Measurements from ENCODE around the gene PLA2G4A.

DNA sequence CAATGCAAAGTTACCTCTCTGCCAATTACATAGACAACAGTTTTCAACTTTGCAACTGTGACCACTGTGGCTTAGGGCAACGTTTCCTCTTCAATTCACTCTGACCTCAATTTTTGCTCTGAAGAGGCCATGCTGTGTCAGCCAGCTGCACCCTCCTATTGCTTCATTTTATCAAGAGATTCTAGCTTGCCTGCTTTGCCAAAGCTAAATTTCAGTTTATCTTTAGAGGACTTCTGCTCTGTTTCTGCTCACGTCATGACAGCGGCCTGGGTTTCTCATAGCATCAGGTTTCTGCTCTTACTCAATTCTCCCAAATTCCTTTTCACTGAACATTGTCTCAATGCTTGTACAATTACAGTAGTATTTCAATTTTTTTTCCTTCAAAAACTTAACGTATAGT is 154.6 kb downstream of the PLA2G4A start:
- TF ChIP-seq GATA2 (IDR thresholded peaks at IDR 0.05; ENCODE audit: low read depth, low read length) = no peak
- no peak for TF ChIP-seq GATA3 (IDR thresholded peaks at IDR 0.05; ENCODE audit: low read depth, low read length)

Data from SH-SY5Y (cell line).